Left kidney (tissue), 2 donors: ENCODE measurements around the gene DPF3. TPM values are rescaled to one million over a fixed set of nuclear protein-coding genes. Genes with fewer than 3 reads are reported as not detected.
"Not testable (repeated sequence)": the region's sequence is repeated elsewhere in the genome, so short reads cannot be mapped to it uniquely, and the experiment has no call there.

Experiments used
- DNase-seq: peaks from one replicate; pipeline ENCODE4 v3.0.0-alpha.2; 2013
- polyA plus RNA-seq: library from polyadenylated mRNA; unstranded; fragments of 120-200 nt; gene quantifications from one replicate; pipeline ENCODE4 v1.2.1, GENCODE V29; 2013; ENCODE audit not compliant: insufficient read length

The DPF3 gene
- polyA plus RNA-seq, 1 donor, result 5.3 TPM

- DNase-seq, result no peak
Observed at GRCh38 chr14:72774141-72774540, 119.8 kb downstream of the DPF3 start.

- DNase-seq, result no peak
Observed at GRCh38 chr14:72771561-72771960, 122.3 kb downstream of the DPF3 start.

GRCh38 chr14:72766296-72766695 lies 127.6 kb downstream of the DPF3 start:
- DNase-seq, result no peak

DNA sequence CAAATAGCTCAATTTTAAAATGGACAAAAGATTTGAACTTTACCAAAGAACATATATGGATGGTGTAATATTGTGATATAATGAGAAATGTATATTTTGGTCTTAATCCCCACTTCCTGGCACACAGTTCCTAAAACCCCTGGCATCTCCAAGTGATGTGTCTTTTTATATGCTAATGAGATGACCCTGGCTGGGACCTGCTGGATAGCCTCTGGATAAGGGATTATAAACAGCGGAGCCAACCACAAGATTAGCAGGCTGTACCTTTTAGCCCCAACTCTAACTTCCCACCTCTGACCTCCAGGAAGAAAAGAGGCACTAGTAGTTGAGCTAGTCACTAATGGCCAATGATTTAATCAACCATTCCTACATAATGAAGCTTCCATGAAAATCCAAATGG lies 130.0 kb downstream of the DPF3 start:
- DNase-seq, result no peak

- no peak for DNase-seq
Observed at GRCh38 chr14:72759670-72760069, 134.2 kb downstream of the DPF3 start.

GRCh38 chr14:72758993-72759392 lies 134.9 kb downstream of the DPF3 start:
- DNase-seq, result no peak

DNA sequence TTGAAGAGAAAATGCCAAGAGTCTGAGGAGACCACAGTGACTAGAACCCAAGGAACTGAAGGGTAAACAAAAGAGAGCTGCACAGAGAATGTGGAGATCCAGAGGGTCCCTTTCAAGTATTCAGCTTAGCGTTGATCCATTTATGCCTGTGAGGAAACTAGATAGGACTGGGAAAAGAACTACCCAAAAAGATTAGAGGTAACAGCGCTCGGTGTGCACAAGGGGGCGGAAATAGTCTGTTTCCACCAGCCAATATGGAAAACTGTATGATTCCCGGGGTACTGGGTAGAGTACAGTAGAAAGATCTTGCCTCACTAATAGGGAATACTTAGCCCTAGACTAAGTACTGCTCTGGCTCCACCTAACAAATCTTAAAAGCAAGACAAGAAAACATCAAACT lies 135.5 kb downstream of the DPF3 start:
- no peak for DNase-seq

GRCh38 chr14:72756967-72757366 lies 136.9 kb downstream of the DPF3 start:
- no peak for DNase-seq

GRCh38 chr14:72755766-72756165 lies 138.1 kb downstream of the DPF3 start:
- DNase-seq, result no peak

- DNase-seq, result no peak
Observed at GRCh38 chr14:72754949-72755348, 139.0 kb downstream of the DPF3 start.

- DNase-seq, result no peak
Observed at GRCh38 chr14:72753879-72754400, 140.0 kb downstream of the DPF3 start.

GRCh38 chr14:72753044-72753710 lies 140.7 kb downstream of the DPF3 start:
- DNase-seq, result no peak

DNA sequence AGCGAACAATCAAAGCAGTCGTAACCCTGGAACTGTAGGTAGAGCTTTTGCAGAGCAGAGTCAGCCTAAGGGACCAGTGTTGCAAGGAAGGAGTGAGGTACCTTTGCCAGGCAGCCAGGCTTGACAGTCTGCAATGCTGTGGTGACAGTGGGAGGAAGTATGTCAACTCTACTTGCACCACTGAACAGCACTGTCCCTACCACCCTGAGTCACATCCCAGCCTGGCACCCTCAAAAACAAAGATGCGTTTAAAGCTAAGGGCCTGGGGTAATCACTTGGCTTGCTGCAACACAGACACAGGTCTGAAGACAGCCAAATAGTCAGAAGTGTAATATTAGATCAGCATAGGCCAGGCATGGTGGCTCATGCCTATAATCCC lies 141.9 kb downstream of the DPF3 start:
- DNase-seq, result no peak

DNA sequence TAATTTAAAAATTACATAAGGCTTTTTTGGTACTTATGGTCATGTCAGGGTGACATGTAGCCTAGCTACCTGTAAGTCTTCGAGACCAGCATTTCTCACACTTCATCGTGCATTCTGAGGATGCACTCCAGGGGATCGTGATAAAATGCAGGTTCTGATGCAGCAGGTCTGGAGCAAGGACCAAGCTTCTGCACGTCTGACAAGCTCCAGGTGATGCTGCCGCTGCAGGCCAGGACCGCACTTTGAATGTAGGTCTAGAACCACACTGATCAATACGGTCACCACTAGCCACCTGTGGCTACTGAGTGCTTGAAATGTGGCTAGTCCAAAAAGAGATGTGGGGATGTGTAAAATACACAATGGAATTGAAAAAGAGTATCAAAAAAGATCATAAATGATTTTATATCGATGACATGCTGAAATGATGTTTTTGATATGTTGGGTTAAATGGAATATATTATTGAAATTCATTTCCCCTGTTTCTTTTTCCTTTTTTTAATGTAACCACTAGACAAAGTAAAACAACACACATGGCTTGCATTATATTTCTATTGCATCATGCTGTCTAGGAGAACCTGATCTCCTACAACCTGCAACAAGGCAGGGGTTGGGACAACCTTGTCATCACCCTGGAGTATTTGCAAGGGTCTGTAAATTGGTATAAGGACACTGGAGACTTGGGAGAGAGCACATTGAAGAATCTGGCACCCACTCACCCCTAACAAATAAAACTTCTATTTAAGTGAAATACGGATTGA lies 142.4 kb downstream of the DPF3 start:
- no peak for DNase-seq

GRCh38 chr14:72748921-72749320 lies 145.0 kb downstream of the DPF3 start:
- not testable (repeated sequence) for DNase-seq

DNA sequence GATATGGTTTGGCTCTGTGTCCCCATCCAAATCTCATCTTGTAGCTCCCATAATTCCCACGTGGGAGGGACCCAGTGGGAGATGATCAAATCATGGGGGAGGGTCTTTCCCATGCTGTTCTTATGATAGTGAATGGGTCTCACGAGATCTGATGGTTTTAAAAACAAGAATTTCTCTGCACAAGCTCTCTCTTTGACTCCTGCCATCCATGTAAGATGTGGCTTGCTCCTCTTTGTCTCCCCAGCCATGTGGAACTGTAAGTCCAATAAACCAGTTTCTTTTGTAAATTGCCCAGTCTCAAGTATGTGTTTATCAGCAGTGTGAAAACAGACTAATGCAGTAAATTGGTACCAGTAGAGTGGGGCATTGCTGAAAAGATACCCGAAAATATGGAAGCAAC lies 146.2 kb downstream of the DPF3 start:
- DNase-seq, result no peak

DNA sequence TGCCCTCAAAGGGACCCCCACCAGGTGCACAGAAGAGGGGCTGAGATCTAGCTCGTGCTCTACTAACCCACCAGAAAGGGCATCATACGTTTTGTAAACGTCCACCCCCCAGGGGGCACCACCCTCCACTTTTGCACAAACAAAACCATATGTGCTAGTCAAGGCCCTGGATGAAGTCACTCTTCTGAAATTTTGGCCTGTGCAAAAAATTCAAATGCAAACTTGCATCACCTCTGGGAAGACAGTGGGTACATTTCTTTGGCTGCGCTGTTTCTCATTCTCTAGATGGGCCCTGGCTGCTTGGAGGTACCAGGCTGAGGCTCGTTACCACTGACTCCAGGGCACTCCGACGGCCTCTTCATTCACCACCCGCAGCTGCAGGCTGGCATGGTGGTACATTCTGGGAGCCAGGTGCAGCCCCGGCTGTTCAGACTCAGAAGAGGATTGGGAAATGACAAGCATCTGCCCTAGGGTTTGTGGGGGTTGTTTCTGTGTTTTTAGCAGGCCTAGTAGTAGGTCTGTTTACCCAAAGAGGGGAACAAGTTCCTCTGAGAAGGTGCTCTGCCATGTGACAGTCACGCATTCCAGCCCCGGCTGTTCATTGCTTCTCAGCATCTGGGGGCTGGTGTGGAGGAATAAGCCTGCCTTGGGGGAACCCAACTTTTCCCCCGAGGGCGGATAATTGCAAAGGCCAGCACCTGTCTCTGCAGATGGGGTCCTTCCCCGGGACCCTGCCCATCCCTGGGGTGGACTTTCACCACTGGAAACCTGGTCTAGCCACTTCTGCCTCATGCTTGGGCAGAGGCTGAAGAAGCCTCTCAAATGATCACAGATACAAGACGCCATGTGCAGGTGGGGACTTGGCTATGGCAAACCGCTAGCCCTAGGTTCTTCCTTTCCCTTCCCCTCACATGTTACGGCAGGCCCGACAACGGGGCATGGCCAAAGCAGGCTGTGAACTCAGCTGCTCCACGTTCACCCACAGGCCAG lies 147.6 kb downstream of the DPF3 start:
- no peak for DNase-seq

- DNase-seq, result no peak
Observed at GRCh38 chr14:72745546-72745945, 148.4 kb downstream of the DPF3 start.

GRCh38 chr14:72744416-72745120 lies 149.3 kb downstream of the DPF3 start:
- DNase-seq, result no peak

GRCh38 chr14:72743626-72744025 lies 150.3 kb downstream of the DPF3 start:
- no peak for DNase-seq

GRCh38 chr14:72742838-72743195 lies 151.1 kb downstream of the DPF3 start:
- no peak for DNase-seq
